Trophoblast cell (in vitro differentiated cells and primary cell): ENCODE data around the gene IVNS1ABP.
A peak's percentile ranks its signal among the peaks of the same experiment; 100 is the strongest.

ENCODE experiments used
- DNase-seq, 2 donors: peaks; one replicate each; pipeline ENCODE4 v3.0.0-alpha.2; 2016
- H2AFZ ChIP-seq: 2 replicates; pipeline ENCODE4 v1.6.1; 2013; ENCODE audit warnings: low read length, moderate library complexity, mild to moderate bottlenecking; ENCODE audit not compliant: insufficient read depth, poor library complexity
- H2AK5ac ChIP-seq: 2 replicates; pipeline ENCODE4 v1.6.1; 2013; ENCODE audit warnings: mild to moderate bottlenecking, low read length
- H2BK120ac ChIP-seq: 2 replicates; pipeline ENCODE4 v1.6.1; 2013; ENCODE audit warnings: low read length, mild to moderate bottlenecking, moderate library complexity; ENCODE audit not compliant: insufficient read depth, poor library complexity
- H2BK12ac ChIP-seq: 2 replicates; pipeline ENCODE4 v1.6.1; 2013; ENCODE audit warnings: mild to moderate bottlenecking, low read length, moderate library complexity
- H2BK5ac ChIP-seq: 2 replicates; pipeline ENCODE4 v1.6.1; 2013; ENCODE audit warnings: low read length, low read depth, moderate library complexity, mild to moderate bottlenecking; ENCODE audit not compliant: poor library complexity
- H3K14ac ChIP-seq: 2 replicates; pipeline ENCODE4 v1.6.1; 2013; ENCODE audit warnings: mild to moderate bottlenecking, low read length
- H3K18ac ChIP-seq: 2 replicates; pipeline ENCODE4 v1.6.1; 2013; ENCODE audit warnings: mild to moderate bottlenecking, low read length
- H3K23ac ChIP-seq: 2 replicates; pipeline ENCODE4 v1.6.1; 2013; ENCODE audit warnings: low read length
- H3K27ac ChIP-seq: 2 replicates; pipeline ENCODE4 v1.5.1; 2013; ENCODE audit warnings: low read depth, mild to moderate bottlenecking, inconsistent platforms, low read length, moderate library complexity
- H3K27me3 ChIP-seq: 2 replicates; pipeline ENCODE4 v1.6.1; 2013; ENCODE audit warnings: inconsistent platforms, mild to moderate bottlenecking, low read length, moderate library complexity; ENCODE audit not compliant: insufficient read depth
- H3K36me3 ChIP-seq, 2 experiments: 1 replicate in 1 of 2; 2 replicates in 1 of 2; pipeline ENCODE4 v1.6.1; 2013; ENCODE audit warnings: low read length in 2 of 2, mild to moderate bottlenecking in 2 of 2, moderate library complexity in 1 of 2; ENCODE audit not compliant: insufficient read depth in 2 of 2, control insufficient read depth in 1 of 2
- H3K4ac ChIP-seq: 2 replicates; pipeline ENCODE4 v1.6.1; 2013; ENCODE audit warnings: low read depth, mild to moderate bottlenecking, low read length, moderate library complexity
- H3K4me1 ChIP-seq, 2 experiments: 1 replicate in 1 of 2; 2 replicates in 1 of 2; pipeline ENCODE4 v1.6.1; 2013; ENCODE audit warnings: low read length in 2 of 2, mild to moderate bottlenecking in 2 of 2, moderate library complexity in 1 of 2; ENCODE audit not compliant: insufficient read depth in 2 of 2, control insufficient read depth in 1 of 2
- H3K4me2 ChIP-seq: 2 replicates; pipeline ENCODE4 v1.6.1; 2013; ENCODE audit warnings: inconsistent platforms, mild to moderate bottlenecking, low read length, moderate library complexity
- H3K4me3 ChIP-seq: 2 replicates; pipeline ENCODE4 v1.5.1; 2013; ENCODE audit warnings: mild to moderate bottlenecking, low read depth, low read length, inconsistent platforms
- H3K79me1 ChIP-seq: one replicate; pipeline ENCODE4 v1.6.1; 2013; ENCODE audit warnings: low read length
- H3K79me2 ChIP-seq: 2 replicates; pipeline ENCODE4 v1.6.1; 2013; ENCODE audit warnings: low read length, mild to moderate bottlenecking; ENCODE audit not compliant: control insufficient read depth, insufficient read depth, poor library complexity
- H3K9ac ChIP-seq: 2 replicates; pipeline ENCODE4 v1.6.1; 2013; ENCODE audit warnings: mild to moderate bottlenecking, low read length
- H3K9me3 ChIP-seq: 2 replicates; pipeline ENCODE4 v1.6.1; 2013; ENCODE audit warnings: low read depth, mild to moderate bottlenecking, control low read depth, inconsistent platforms, low read length; ENCODE audit not compliant: insufficient read depth
- H4K12ac ChIP-seq: 2 replicates; pipeline ENCODE4 v1.6.1; 2013; ENCODE audit warnings: low read depth, mild to moderate bottlenecking, low read length, moderate library complexity
- H4K8ac ChIP-seq: 2 replicates; pipeline ENCODE4 v1.6.1; 2013; ENCODE audit warnings: low read depth, mild to moderate bottlenecking, low read length, moderate library complexity
- H4K91ac ChIP-seq: one replicate; pipeline ENCODE4 v1.6.1; 2013; ENCODE audit warnings: low read depth, mild to moderate bottlenecking, low read length, moderate library complexity
- WGBS: extraction: QIAGEN DNeasy Blood & Tissue Kit; methylation state at CpG from one replicate; pipeline ENCODE4 v1.1.7; 2013; ENCODE audit warnings: missing lambda C conversion rate; ENCODE audit not compliant: insufficient read length, insufficient coverage; ENCODE audit errors: extremely low coverage; 5-methylcytosine and 5-hydroxymethylcytosine counted together

Gene IVNS1ABP

GRCh38 chr1:185334182-185334581, 17.1 kb upstream of the IVNS1ABP start:
- Histone ChIP-seq H3K27ac (no peak overlapping the region), H3K18ac (no peak overlapping the region), H3K9ac (no peak overlapping the region), H3K4ac (no peak overlapping the region), H2AFZ (no peak overlapping the region), H4K8ac (no peak overlapping the region), H2BK120ac (no peak overlapping the region), H3K4me1 (no peaks in the 10 kb centered on the region), H3K14ac (no peak overlapping the region), H3K4me2 (no peak overlapping the region), H3K36me3 (no peaks in the 10 kb centered on the region), H2BK12ac (no peak overlapping the region), H3K79me2 (no peaks in the 10 kb centered on the region), H4K12ac (no peak overlapping the region), H3K9me3 (no peaks in the 10 kb centered on the region), H3K4me3 (no peak overlapping the region), H3K27me3 (no peaks in the 10 kb centered on the region), H2AK5ac (no peak overlapping the region), H3K23ac (no peak overlapping the region), H3K79me1 (peaks cover 4% of the 10 kb centered on the region), H2BK5ac (no peak overlapping the region), H4K91ac (no peak overlapping the region)
- no CpG with 5 or more reads among the region's 4 CpGs for WGBS
- no peak for DNase-seq

GRCh38 chr1:185328255-185328654, 11.2 kb upstream of the IVNS1ABP start:
- H3K4me1 ChIP-seq, result peaks cover 0 to 4% of the 10 kb centered on the region in 2 experiments
- no peaks in the 10 kb centered on the region for H3K9me3 ChIP-seq
- H3K79me1 ChIP-seq, result no peaks in the 10 kb centered on the region
- no peak overlapping the region for H2AFZ ChIP-seq
- H3K4me3 ChIP-seq, result no peak overlapping the region
- no peaks in the 10 kb centered on the region for H3K36me3 ChIP-seq
- no peak overlapping the region for H4K12ac ChIP-seq
- no peaks in the 10 kb centered on the region for H3K27me3 ChIP-seq
- H3K4ac ChIP-seq, result no peak overlapping the region
- no peak overlapping the region for H3K27ac ChIP-seq
- H2AK5ac ChIP-seq, result no peak overlapping the region
- H3K23ac ChIP-seq, result no peak overlapping the region
- no peak overlapping the region for H3K4me2 ChIP-seq
- no peak for DNase-seq
- H3K9ac ChIP-seq, result no peak overlapping the region
- no peak overlapping the region for H3K14ac ChIP-seq
- H3K79me2 ChIP-seq, result no peaks in the 10 kb centered on the region
- H2BK12ac ChIP-seq, result no peak overlapping the region
- WGBS, result no CpG with 5 or more reads among the region's 4 CpGs
- no peak overlapping the region for H2BK120ac ChIP-seq
- H4K91ac ChIP-seq, result no peak overlapping the region
- no peak overlapping the region for H4K8ac ChIP-seq
- no peak overlapping the region for H2BK5ac ChIP-seq
- no peak overlapping the region for H3K18ac ChIP-seq

GRCh38 chr1:185325413-185325812, 8.4 kb upstream of the IVNS1ABP start:
- H3K14ac ChIP-seq, result no peak overlapping the region
- H3K79me1 ChIP-seq, result peaks cover 6% of the 10 kb centered on the region
- no peak overlapping the region for H3K4me2 ChIP-seq
- no peak overlapping the region for H3K4me3 ChIP-seq
- H4K8ac ChIP-seq, result no peak overlapping the region
- no peaks in the 10 kb centered on the region for H3K79me2 ChIP-seq
- H3K27me3 ChIP-seq, result no peaks in the 10 kb centered on the region
- H3K9ac ChIP-seq, result no peak overlapping the region
- peaks cover 0 to 3% of the 10 kb centered on the region in 2 experiments for H3K36me3 ChIP-seq
- peaks cover 0 to 7% of the 10 kb centered on the region in 2 experiments for H3K4me1 ChIP-seq
- H2BK12ac ChIP-seq, result no peak overlapping the region
- no peak overlapping the region for H2BK120ac ChIP-seq
- no peak overlapping the region for H2AK5ac ChIP-seq
- H2AFZ ChIP-seq, result no peak overlapping the region
- no peak overlapping the region for H4K12ac ChIP-seq
- H3K23ac ChIP-seq, result no peak overlapping the region
- no peak overlapping the region for H4K91ac ChIP-seq
- H3K18ac ChIP-seq, result no peak overlapping the region
- peaks cover 2% of the 10 kb centered on the region for H3K9me3 ChIP-seq
- H3K27ac ChIP-seq, result no peak overlapping the region
- no CpG with 5 or more reads among the region's 4 CpGs for WGBS
- no peak overlapping the region for H3K4ac ChIP-seq
- DNase-seq, result no peak
- H2BK5ac ChIP-seq, result no peak overlapping the region

GRCh38 chr1:185324118-185324517, 7.1 kb upstream of the IVNS1ABP start:
- no peak overlapping the region for H2AFZ ChIP-seq
- H3K36me3 ChIP-seq, result peaks cover 0 to 3% of the 10 kb centered on the region in 2 experiments
- H2BK12ac ChIP-seq, result peak overlapping the region; percentile 98
- H4K91ac ChIP-seq, result peak overlapping the region; percentile 63
- H3K27ac ChIP-seq, result no peak overlapping the region
- H3K4me2 ChIP-seq, result no peak overlapping the region
- no peak overlapping the region for H4K12ac ChIP-seq
- H3K4me3 ChIP-seq, result no peak overlapping the region
- H2AK5ac ChIP-seq, result no peak overlapping the region
- peaks cover 2% of the 10 kb centered on the region for H3K9me3 ChIP-seq
- H3K14ac ChIP-seq, result peak overlapping the region; percentile 53
- H3K18ac ChIP-seq, result no peak overlapping the region
- H3K4me1 ChIP-seq, result peaks cover 0 to 7% of the 10 kb centered on the region in 2 experiments
- H3K9ac ChIP-seq, result no peak overlapping the region
- no peak overlapping the region for H3K4ac ChIP-seq
- no peak overlapping the region for H2BK120ac ChIP-seq
- H3K23ac ChIP-seq, result no peak overlapping the region
- DNase-seq, result no peak
- no peaks in the 10 kb centered on the region for H3K27me3 ChIP-seq
- no peaks in the 10 kb centered on the region for H3K79me2 ChIP-seq
- WGBS, result no CpG with 5 or more reads among the region's 3 CpGs
- peak overlapping the region; percentile 35 for H2BK5ac ChIP-seq
- H3K79me1 ChIP-seq, result peaks cover 6% of the 10 kb centered on the region
- H4K8ac ChIP-seq, result peak overlapping the region; percentile 40
